Measurements from ENCODE around the gene GLG1.
"Not testable (repeated sequence)": the region's sequence is repeated elsewhere in the genome, so short reads cannot be mapped to it uniquely, and the experiment has no call there.

GLG1 gene

GRCh38 chr16:74606521-74607309, at the start of gene GLG1:
Gene GLG1, minus strand, starts transcription at chr16:74607114. Its CDS starts 20 bp downstream, at chr16:74607094.
- peak; percentile 88 for DNase-seq

DNA sequence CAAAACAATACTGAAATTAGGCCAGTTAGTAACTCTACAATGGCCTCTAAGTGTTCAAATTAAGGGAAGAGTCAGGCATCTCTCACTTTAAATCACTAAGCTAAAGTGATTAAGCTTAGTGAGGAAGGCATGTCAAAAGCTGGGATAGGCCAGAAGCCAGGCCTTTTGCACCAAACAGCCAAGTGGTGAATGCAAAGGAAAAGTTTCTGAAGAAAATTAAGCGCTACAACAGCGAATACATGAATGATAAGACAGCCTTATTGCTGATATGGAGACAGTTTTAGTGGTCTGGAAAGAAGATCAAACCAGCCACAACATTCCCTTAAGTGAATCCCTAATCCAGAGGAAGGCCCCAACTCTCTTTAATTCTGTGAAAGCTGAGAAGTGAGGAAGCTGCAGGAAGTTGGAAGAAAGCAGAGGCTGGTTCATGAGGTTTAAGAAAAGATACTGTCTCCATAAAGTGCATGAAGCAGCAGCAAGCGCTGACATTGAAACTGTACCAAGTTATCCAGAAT, 47.7 kb upstream of the GLG1 start:
- DNase-seq = no peak

DNA sequence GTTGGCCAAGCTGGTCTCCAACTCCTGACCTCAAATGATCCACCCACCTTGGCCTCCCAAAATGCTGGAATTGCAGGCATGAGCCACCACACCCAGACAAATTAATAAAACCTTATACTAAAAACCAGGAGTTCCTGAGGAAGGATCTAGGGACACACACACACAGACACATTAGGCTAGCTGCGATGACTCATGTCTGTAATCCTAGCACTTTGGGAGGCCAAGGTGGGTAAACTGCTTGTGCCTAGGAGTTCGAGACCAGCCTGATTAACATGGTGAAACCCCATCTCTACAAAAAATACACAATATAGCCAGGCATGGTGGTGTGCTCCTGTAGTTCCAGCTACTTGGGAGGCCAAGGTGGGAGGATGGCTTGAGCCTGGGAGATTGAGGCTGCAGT, 46.0 kb upstream of the GLG1 start:
- DNase-seq = not testable (repeated sequence)

DNA sequence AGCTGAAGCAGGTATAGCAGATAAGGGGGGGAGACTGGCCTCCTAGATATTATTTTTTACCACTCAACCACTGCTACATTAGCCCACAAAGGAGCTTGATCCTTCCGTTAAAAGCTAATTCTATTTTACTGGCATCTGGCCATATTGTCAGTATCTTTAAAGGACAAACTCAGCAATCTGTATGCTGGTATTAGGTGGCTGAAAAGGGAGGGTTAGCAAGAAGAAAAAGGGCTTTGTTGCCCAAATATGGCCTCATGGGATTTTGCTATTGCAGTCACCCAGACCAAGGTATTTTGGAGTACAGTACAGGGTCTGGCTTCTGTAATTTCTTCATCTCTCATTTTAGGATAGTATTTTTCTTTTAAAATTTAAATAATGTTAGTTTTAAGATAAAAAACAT, 45.3 kb upstream of the GLG1 start:
- DNase-seq = no peak

DNA sequence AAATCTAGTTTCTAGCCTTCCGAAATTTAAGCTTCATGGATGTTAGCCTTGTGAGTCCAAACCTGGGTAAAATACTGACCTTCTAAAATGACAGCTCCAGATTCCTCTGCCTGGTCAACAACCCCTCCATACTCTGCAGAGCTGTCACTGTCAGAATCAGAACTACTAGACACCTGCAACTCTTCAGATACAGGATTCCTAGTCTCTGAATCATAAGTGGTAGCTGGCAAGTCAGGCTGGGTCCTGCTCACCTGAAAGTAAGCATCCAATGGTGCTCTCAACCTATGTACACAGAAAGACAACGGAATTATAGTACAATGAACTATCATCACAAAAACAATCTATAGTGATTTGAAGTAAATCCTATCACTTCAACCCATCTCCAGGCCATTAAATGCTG, 44.9 kb upstream of the GLG1 start:
- DNase-seq = no peak

DNA sequence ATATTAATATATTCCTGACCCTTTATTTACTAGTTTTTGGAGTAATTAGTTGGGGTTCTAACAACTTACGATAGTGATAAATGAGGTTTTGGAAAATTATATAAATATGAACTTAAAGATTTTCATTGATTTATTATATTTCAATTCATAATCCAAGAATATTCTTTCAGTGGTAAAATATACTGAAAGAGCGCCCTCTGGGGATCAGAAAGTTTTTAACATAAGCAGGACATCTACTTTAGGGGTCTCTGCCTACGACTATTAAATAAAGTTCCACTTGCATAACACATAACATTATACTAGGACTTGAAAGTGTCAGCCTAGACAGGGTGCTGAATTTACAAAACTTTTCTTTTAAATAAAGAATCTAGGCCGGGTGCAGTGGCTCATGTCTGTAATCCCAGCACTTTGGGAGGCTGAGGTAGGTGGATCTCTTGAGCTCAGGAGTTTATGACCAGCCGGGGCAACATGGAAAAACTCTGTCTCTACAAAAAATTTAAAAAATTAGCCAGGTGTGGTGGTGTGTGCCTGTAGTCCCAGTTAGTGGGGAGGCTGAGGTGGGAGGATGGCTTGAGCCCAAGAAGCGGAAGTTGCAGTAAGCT, 44.2 kb upstream of the GLG1 start:
- DNase-seq = no peak

DNA sequence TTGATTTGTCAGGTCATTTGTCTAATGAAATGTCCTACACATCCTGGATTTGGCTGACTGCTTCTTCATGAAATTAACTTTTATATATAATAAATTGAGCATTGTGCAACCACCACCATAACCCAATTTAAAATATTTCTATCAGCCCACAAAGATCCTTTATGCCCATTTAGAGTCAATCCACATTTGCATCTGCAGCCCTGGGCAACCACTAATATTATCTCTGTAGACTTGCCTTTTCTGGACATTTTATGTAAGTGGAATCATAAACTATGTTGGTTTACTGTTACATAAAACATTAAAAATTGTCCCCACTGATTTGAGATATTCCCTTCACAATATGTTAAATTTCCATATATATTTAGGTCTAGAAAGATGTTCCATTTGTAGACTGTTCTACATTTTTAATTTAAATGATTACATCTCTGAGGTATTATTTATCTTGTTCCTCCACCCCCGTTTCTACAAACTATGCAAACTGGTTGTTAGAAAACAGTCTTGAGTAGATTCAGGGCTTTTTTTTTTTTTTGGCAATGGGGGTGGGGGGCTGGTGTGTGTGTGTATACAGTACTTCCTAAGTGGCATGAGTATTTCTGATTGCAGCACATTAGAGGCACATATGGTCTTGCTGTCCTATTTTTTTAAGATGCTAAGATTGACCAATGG, 43.1 kb upstream of the GLG1 start:
- DNase-seq = no peak

DNA sequence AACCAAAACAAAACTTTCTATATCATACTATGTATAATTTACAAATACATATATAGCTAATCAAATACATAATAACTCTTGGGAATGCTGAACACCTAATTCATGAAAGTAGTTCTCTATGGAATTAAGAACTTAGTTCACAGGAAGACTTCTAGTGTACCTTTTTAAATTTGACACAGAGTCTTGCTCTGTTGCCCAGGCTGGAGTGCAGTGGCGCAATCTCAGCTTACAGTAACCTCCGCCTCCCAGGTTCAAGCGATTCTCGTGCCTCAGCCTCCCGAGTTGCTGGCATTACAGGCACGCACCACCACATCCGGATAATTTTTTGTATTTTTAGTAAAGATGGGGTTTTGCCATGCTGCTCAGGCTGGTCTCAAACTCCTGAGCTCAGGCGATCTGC, 35.1 kb upstream of the GLG1 start:
- no peak for DNase-seq

GRCh38 chr16:74637742-74638453, 31.0 kb upstream of the GLG1 start:
- DNase-seq = no peak

DNA sequence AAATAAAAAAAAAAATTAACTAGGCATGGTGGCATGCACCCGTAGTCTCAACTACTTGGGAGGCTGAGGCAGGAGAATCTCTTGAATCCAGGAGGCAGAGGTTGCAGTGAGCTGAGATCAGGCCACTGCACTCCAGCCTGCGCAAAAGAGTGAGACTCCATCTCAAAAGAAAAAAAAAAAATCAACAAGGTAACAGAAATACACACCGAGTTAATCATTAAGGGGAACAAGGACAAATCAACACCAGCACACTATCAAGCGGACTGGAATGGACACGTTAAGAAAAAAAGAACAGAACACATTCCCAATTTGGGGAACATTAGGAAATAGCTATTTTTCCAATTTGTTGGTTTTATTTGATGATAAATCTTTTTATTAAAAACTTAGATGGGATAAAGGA, 28.4 kb upstream of the GLG1 start:
- DNase-seq = no peak

DNA sequence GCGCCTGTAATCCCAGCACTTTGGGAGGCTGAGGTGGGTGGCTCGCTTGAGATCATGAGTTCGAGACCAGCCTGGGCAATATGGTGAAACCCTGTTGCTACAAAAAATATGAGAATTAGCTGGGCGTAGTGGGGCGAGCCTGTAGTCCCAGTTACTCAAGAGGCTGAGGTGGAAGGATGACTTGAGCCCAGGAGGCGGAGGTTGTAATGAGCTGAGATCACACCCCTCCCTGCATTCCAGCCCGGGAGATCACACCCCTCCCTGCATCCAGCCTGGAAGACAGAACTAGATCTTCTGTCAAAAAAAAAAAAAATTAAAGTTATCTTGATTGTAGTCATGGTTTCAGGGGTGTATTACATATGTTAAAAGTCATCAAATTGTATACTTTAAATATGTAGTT, 26.8 kb upstream of the GLG1 start:
- DNase-seq = no peak

DNA sequence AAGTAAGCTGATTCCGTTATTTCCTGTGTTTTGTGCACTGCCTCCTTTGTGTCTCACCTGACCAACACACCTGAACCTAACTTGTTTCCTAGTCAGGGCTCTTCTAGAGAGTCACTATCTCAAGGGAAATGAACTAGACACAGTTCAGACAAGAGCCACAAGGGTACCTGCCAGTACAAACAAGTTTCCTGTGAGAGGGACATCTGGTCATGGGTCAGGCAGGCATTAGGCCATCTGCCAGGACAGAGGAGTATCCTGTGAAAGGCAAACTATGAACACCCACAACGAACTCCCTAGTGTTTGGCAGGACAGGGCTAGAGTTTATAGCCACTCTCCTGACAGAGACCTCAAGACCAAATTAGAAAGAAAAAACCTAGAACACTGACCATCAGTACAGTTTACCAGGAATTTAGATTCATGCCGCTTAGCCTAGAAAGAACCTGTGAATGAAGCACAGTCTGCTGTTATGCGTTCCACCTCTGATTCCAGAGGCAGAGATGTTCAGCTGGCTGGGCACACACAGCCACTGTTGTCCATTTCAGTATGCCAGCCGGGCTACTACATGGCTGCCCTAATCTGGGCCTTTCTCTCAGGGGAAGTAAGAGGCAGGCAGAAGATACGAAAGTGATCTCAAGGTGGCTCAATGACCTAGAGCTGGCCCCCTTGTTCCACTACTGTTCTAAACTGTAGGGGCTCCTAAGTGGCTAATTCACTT, 20.7 kb upstream of the GLG1 start:
- no peak for DNase-seq

- no peak for DNase-seq
Measured at GRCh38 chr16:74626741-74627416, 20.0 kb upstream of the GLG1 start.

- DNase-seq = no peak
Measured at GRCh38 chr16:74625500-74626350, 18.8 kb upstream of the GLG1 start.

- DNase-seq = no peak
Measured at GRCh38 chr16:74623839-74624235, 16.9 kb upstream of the GLG1 start.

GRCh38 chr16:74623214-74623838, 16.4 kb upstream of the GLG1 start:
- DNase-seq = peak; percentile 2

DNA sequence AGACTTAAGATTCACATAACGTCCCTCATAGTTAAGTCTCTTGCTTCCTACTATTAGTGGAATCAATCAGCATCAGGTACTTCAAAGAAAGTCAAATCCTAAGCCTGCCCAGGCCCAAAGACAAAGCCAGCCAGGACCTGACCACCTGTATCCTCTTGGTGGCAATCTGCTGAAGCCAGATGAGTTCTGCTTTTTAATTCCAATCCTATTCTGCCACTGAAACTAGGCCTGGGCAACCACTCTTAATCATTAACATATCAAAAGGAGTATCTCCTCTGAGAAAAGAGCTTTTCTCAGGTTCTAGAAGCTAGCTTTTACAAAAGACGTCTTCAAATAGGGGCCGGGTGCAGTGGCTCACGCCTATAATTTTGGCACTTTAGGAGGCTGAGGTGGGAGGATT, 15.1 kb upstream of the GLG1 start:
- no peak for DNase-seq

DNA sequence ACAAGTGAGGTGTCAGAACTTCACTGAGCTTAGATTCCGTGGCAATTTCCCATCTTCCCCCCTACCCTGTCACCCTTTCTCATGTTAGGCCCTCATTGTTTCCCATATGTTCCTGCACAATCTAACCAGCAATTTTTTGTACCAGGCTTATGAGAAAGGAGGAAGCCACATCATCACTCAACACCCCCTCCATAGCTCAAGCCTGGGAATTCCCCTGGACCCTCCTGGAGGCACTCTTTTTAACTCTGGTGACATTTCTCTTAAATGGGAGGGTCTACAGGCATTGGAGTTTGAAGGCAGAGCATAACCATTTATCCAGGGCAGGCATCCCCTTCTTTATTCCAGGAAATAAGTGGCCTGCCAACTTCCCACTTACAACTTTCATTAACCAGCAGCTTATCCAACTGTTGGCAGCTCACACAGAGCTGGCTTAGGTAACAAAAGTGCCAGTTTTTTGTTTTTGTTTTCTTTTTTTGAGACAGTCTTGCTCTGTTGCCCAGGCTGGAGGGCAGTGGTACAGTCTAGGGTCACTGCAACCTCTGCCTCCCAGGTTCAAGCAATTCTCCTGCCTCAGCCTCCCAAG, 10.4 kb upstream of the GLG1 start:
- no peak for DNase-seq

DNA sequence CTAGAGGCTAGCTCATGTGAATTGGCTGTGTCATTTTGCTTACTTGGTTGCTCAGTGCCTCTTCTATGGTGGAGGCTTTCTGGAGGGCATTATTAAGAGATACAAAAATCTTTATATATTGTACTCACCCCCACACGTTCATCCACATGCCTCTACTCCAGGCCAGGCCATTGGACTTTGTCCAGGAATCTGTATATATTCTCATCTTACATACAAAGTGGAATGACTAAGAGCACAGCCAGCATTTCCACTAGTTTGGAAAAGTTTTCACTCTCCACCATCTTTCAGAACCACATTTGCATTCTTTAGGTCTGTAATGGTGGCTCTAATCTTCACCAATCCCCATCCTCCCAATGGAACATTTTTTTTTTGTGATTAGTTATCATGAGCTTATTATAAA, 4.8 kb upstream of the GLG1 start:
- no peak for DNase-seq

DNA sequence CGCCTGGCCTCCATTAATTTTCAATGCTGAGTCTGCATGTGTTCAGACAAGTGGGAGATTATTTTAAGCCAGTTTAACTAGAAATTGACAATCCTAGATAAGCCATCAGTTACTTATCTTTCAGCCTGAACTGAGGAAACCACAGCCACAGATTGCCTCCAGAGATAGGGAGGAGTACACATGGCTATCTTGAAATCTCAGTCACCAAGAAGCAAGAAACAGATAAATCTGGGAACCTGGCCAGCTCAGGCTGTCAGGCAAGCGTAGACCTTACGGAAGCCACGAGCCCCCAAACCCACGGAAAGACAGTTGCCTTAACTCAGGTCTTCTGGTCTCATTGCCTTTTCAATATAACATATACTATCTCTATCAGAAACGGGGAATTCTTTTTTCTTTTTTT, 2.0 kb upstream of the GLG1 start:
- no peak for DNase-seq
